Tibial artery (tissue), 4 donors: Measurements from ENCODE around the gene SPPL2A.
A peak's percentile ranks its signal among the peaks of the same experiment; 100 is the strongest.

Experiments used
- DNase-seq, 2 donors: peaks; one replicate each; pipeline ENCODE4 v3.0.0-alpha.2; 2019
- H3K27ac ChIP-seq, 2 donors: fragments of 200-600 bp; sonication (generic) in 1 of 2; 1 replicate in 1 of 2; 2 replicates in 1 of 2; pipeline ENCODE4 v1.5.1; 2018 to 2019; ENCODE audit warnings: mild to moderate bottlenecking in 1 of 2
- H3K27me3 ChIP-seq, 2 donors: fragments of 200-600 bp; sonication (generic) in 1 of 2; one replicate each; pipeline versions ENCODE4 v1.5.1 to v1.6.0; 2016 to 2019
- H3K36me3 ChIP-seq, 3 donors: fragments of 200-600 bp; sonication (generic) in 2 of 3; one replicate each; pipeline ENCODE4 v1.5.1; 2016 to 2019; ENCODE audit warnings: mild to moderate bottlenecking in 2 of 3
- H3K4me1 ChIP-seq, 4 donors: fragments of 200-600 bp; sonication (generic) in 2 of 4; 1 replicate in 3 of 4; 2 replicates in 1 of 4; pipeline ENCODE4 v1.5.1; 2016 to 2019
- H3K4me3 ChIP-seq, 2 donors: fragments of 200-600 bp; sonication (generic) in 1 of 2; 1 replicate in 1 of 2; 2 replicates in 1 of 2; pipeline ENCODE4 v1.5.1; 2018 to 2019; ENCODE audit warnings: mild to moderate bottlenecking in 2 of 2
- H3K9me3 ChIP-seq, 3 donors: fragments of 200-600 bp; sonication (generic) in 1 of 3; one replicate each; pipeline ENCODE4 v1.5.1; 2016 to 2019
- CTCF ChIP-seq, 2 experiments: fragments of 200-600 bp in 1 of 2; fragments of 450-650 bp in 1 of 2; IDR thresholded peaks; one replicate each; pipeline ENCODE4 v1.5.1; 2017 to 2019; ENCODE audit warnings: antibody characterized with exemption in 2 of 2, mild to moderate bottlenecking in 1 of 2, moderate library complexity in 1 of 2
- intact Hi-C: fragments of 100-400 bp; cut with DNase I; formaldehyde crosslinking; loops from one replicate; pipeline ENCODE4 v1.15.0; 2023; ENCODE audit warnings: low total_unique reads

Gene SPPL2A

GRCh38 chr15:50767332-50767861 is 1.9 kb upstream of the SPPL2A start:
- no peaks in the 10 kb centered on the region for H3K9me3 ChIP-seq
- no peak for DNase-seq
- no peak overlapping the region for H3K4me3 ChIP-seq
- intact Hi-C loops: loop anchor here (5.0 kb wide), 2 partner anchors 80 to 140 kb away; partner anchors contain the start of genes AP4E1 and TRPM7
- H3K27ac ChIP-seq: peak overlapping the region; percentile 2 to 38
- peaks cover 0 to 40% (median 21%) of the 10 kb centered on the region in 4 donors for H3K4me1 ChIP-seq
- TF ChIP-seq CTCF (IDR thresholded peaks at IDR 0.05): no peak
- no peaks in the 10 kb centered on the region for H3K27me3 ChIP-seq
- H3K36me3 ChIP-seq: no peaks in the 10 kb centered on the region

- Histone ChIP-seq H3K27ac (peak overlapping the region; percentile 90 to 96), H3K4me1 (peaks cover 0 to 47% (median 21%) of the 10 kb centered on the region in 4 donors), H3K36me3 (no peaks in the 10 kb centered on the region), H3K4me3 (peak overlapping the region; percentile 76 to 84), H3K9me3 (no peaks in the 10 kb centered on the region), H3K27me3 (no peaks in the 10 kb centered on the region)
- no peak for DNase-seq
- intact Hi-C loops: loop anchor here (5.0 kb wide), 2 partner anchors 77 to 143 kb away; partner anchors contain the start of genes AP4E1 and TRPM7
- no peak for TF ChIP-seq CTCF (IDR thresholded peaks at IDR 0.05)
Observed at GRCh38 chr15:50764461-50765194, 878 bp downstream of the SPPL2A start.

- H3K36me3 ChIP-seq: no peaks in the 10 kb centered on the region
- peaks cover 0 to 24% (median 9%) of the 10 kb centered on the region in 4 donors for H3K4me1 ChIP-seq
- no peak overlapping the region for H3K4me3 ChIP-seq
- H3K27ac ChIP-seq: no peak overlapping the region
- TF ChIP-seq CTCF (IDR thresholded peaks at IDR 0.05): no peak
- DNase-seq: no peak
- no peaks in the 10 kb centered on the region for H3K9me3 ChIP-seq
- no peaks in the 10 kb centered on the region for H3K27me3 ChIP-seq
- intact Hi-C loops: no loop called here
Observed at GRCh38 chr15:50758712-50759205, 6.7 kb downstream of the SPPL2A start.

- intact Hi-C loops: no loop called here
- Histone ChIP-seq H3K4me3 (no peak overlapping the region), H3K27ac (no peak overlapping the region), H3K36me3 (peaks cover 0 to 9% (median 3%) of the 10 kb centered on the region in 3 donors), H3K4me1 (peaks cover 0 to 50% (median 12%) of the 10 kb centered on the region in 4 donors), H3K9me3 (no peaks in the 10 kb centered on the region), H3K27me3 (no peaks in the 10 kb centered on the region)
- DNase-seq: no peak
- TF ChIP-seq CTCF (IDR thresholded peaks at IDR 0.05): no peak
Observed at GRCh38 chr15:50753463-50753862, 12.0 kb downstream of the SPPL2A start.

GRCh38 chr15:50751394-50751793 is 14.1 kb downstream of the SPPL2A start:
- Histone ChIP-seq H3K4me1 (peaks cover 0 to 50% (median 12%) of the 10 kb centered on the region in 4 donors), H3K27ac (no peak overlapping the region), H3K27me3 (no peaks in the 10 kb centered on the region), H3K36me3 (peaks cover 7 to 17% (median 14%) of the 10 kb centered on the region in 3 donors), H3K4me3 (no peak overlapping the region), H3K9me3 (no peaks in the 10 kb centered on the region)
- no peak for DNase-seq
- no peak for TF ChIP-seq CTCF (IDR thresholded peaks at IDR 0.05)
- intact Hi-C loops: no loop called here
